Fibroblast of lung (primary cell): ENCODE data around the gene ARHGEF4. TPM values are rescaled to one million over a fixed set of nuclear protein-coding genes. Genes with fewer than 3 reads are reported as not detected.

ENCODE experiments used
- DNase-seq, 2 donors: peaks; one replicate each; pipeline versions ENCODE4 v3.0.0 to v3.0.0-alpha.2; 2010; ENCODE audit warnings: low read depth in 2 of 2
- H2AFZ ChIP-seq: 2 replicates; pipeline ENCODE4 v1.5.1; 2012; ENCODE audit warnings: low read length, control low read depth, inconsistent platforms
- H3K27ac ChIP-seq: 2 replicates; pipeline ENCODE4 v1.5.1; 2011; ENCODE audit warnings: low read length, control low read depth; ENCODE audit not compliant: insufficient read depth
- H3K27me3 ChIP-seq: 2 replicates; pipeline ENCODE4 v1.5.1; 2011; ENCODE audit warnings: mild to moderate bottlenecking, low read length; ENCODE audit not compliant: control insufficient read depth, insufficient read depth
- H3K36me3 ChIP-seq: 2 replicates; pipeline ENCODE4 v1.5.1; 2011; ENCODE audit warnings: low read length; ENCODE audit not compliant: control insufficient read depth, insufficient read depth
- H3K4me1 ChIP-seq: 2 replicates; pipeline ENCODE4 v1.5.1; 2011; ENCODE audit warnings: low read length; ENCODE audit not compliant: control insufficient read depth, insufficient read depth; ENCODE audit errors: extremely low read depth
- H3K4me2 ChIP-seq: 2 replicates; pipeline ENCODE4 v1.5.1; 2011; ENCODE audit warnings: low read length, control low read depth; ENCODE audit not compliant: insufficient read depth; ENCODE audit errors: extremely low read depth
- H3K4me3 ChIP-seq, 4 experiments: fragments of 200-600 bp in 1 of 4; sonication (generic) in 1 of 4; replicated peaks in 1 of 4; 2 replicates each; pipeline ENCODE4 v1.5.1; 2011 to 2016; ENCODE audit warnings: low read length in 4 of 4, low read depth in 3 of 4, mild to moderate bottlenecking in 3 of 4, control low read depth in 2 of 4, inconsistent platforms in 1 of 4, mixed read lengths in 1 of 4; ENCODE audit not compliant: insufficient read depth in 1 of 4; ENCODE audit errors: control extremely low read depth in 1 of 4
- H3K79me2 ChIP-seq: 2 replicates; pipeline ENCODE4 v1.5.1; 2012; ENCODE audit warnings: mild to moderate bottlenecking, low read length, inconsistent platforms; ENCODE audit not compliant: control insufficient read depth, insufficient read depth
- H3K9ac ChIP-seq: 2 replicates; pipeline ENCODE4 v1.5.1; 2011; ENCODE audit warnings: mild to moderate bottlenecking, low read length, control low read depth; ENCODE audit not compliant: insufficient read depth
- H3K9me3 ChIP-seq: 2 replicates; pipeline ENCODE4 v1.5.1; 2012; ENCODE audit warnings: low read depth, low read length; ENCODE audit not compliant: control insufficient read depth, insufficient read depth
- H4K20me1 ChIP-seq: 2 replicates; pipeline ENCODE4 v1.5.1; 2011; ENCODE audit warnings: low read length; ENCODE audit not compliant: control insufficient read depth, insufficient read depth; ENCODE audit errors: extremely low read depth
- CTCF ChIP-seq, 2 donors: IDR thresholded peaks in 1 of 2; conservative IDR thresholded peaks in 1 of 2; 1 replicate in 1 of 2; 2 replicates in 1 of 2; pipeline ENCODE4 v1.5.1; 2011 to 2012; ENCODE audit warnings: low read length in 2 of 2, control low read depth in 1 of 2, inconsistent platforms in 1 of 2, low read depth in 1 of 2, mild to moderate bottlenecking in 1 of 2
- EZH2 ChIP-seq: IDR thresholded peaks from 2 replicates; pipeline ENCODE4 v1.5.1; 2012; ENCODE audit warnings: low read length, control low read depth, mild to moderate bottlenecking; ENCODE audit errors: missing control alignments
- polyA plus RNA-seq, 2 donors: library from polyadenylated mRNA; depleted of rRNA in 1 of 2; stranded (reverse) in 1 of 2; unstranded in 1 of 2; fragments of >200 nt; gene quantifications; 2 replicates each; pipeline ENCODE4 v1.2.1, GENCODE V29; 2011 to 2012; ENCODE audit warnings: missing spikeins in 1 of 2
- total RNA-seq: library from RNA; depleted of rRNA; stranded (reverse); fragments of >200 nt; gene quantifications from 2 replicates; pipeline ENCODE4 v1.2.1, GENCODE V29; 2014

ARHGEF4 gene
- total and polyA plus RNA-seq, 2 donors (not counting 1 experiment from before 2014, with no cell fraction given), result 0.05 to 0.83 TPM

DNA sequence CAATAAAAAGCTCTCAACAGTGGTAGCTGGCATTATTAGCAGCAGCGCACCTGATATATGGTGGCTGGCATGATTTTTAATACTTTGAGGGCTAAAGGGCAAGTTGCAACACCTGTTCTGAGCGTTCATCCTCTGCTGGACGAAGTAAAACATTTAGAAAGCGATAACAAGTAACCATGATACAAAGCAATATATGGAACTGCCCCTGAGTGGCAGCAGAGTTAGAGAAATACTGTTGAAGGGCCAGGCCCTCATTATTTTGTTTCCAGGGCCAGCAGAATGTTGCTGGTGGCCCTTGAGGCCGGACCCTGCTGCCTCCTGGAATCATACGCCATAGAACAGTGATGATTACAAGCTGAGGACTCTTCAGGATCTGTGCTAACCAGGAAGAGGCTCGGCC lies 47.8 kb downstream of the ARHGEF4 start:
- Histone ChIP-seq H4K20me1 (no peaks in the 10 kb centered on the region), H3K9ac (no peak overlapping the region), H3K27me3 (no peaks in the 10 kb centered on the region), H3K36me3 (no peaks in the 10 kb centered on the region), H3K79me2 (no peaks in the 10 kb centered on the region), H3K4me1 (no peaks in the 10 kb centered on the region), H3K9me3 (no peaks in the 10 kb centered on the region), H3K4me3 (no peak overlapping the region), H2AFZ (no peak overlapping the region), H3K27ac (no peak overlapping the region), H3K4me2 (no peak overlapping the region)
- no peak for DNase-seq
- TF ChIP-seq EZH2 (no peak), CTCF (conservative IDR thresholded peaks at IDR 0.05 in 1 of 2, IDR thresholded peaks at IDR 0.05 in 1 of 2; ENCODE audit: low read depth in 1 of 2, low read length in 2 of 2) (no peak)

DNA sequence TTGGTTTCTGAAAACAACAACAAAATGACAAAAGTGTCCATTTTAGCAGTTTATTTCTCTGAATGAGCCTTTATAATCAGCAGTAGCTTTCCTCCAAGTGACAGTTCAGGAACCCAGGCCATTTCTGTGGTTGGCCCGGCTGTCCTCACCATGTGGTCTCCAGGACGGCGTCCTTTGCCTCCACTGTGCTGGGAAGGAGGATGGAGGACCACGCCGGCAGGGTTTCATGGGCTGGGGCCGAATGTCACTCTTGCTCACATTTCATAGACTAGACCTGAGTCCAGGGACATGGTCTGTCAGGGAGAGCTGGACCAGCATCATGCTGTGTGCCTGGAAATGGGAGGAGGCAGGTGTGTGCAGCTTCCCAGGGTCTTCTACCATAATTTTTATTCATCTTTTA lies 50.9 kb downstream of the ARHGEF4 start:
- Histone ChIP-seq H3K9ac (no peak overlapping the region), H2AFZ (no peak overlapping the region), H3K4me3 (no peak overlapping the region), H3K36me3 (no peaks in the 10 kb centered on the region), H3K79me2 (no peaks in the 10 kb centered on the region), H3K4me2 (no peak overlapping the region), H3K4me1 (no peaks in the 10 kb centered on the region), H4K20me1 (no peaks in the 10 kb centered on the region), H3K27me3 (no peaks in the 10 kb centered on the region), H3K9me3 (no peaks in the 10 kb centered on the region), H3K27ac (no peak overlapping the region)
- TF ChIP-seq CTCF (conservative IDR thresholded peaks at IDR 0.05 in 1 of 2, IDR thresholded peaks at IDR 0.05 in 1 of 2; ENCODE audit: low read depth in 1 of 2, low read length in 2 of 2), result no peak
- no peak for TF ChIP-seq EZH2
- no peak for DNase-seq

GRCh38 chr2:130890941-130891669 lies 54.4 kb downstream of the ARHGEF4 start:
- Histone ChIP-seq H3K4me2 (no peak overlapping the region), H4K20me1 (no peaks in the 10 kb centered on the region), H3K79me2 (no peaks in the 10 kb centered on the region), H3K4me3 (no peak overlapping the region), H3K9me3 (no peaks in the 10 kb centered on the region), H3K27ac (no peak overlapping the region), H3K9ac (no peak overlapping the region), H2AFZ (no peak overlapping the region), H3K4me1 (no peaks in the 10 kb centered on the region), H3K36me3 (no peaks in the 10 kb centered on the region), H3K27me3 (no peaks in the 10 kb centered on the region)
- DNase-seq, result no peak
- TF ChIP-seq EZH2 (no peak), CTCF (conservative IDR thresholded peaks at IDR 0.05 in 1 of 2, IDR thresholded peaks at IDR 0.05 in 1 of 2; ENCODE audit: low read depth in 1 of 2, low read length in 2 of 2) (no peak)
